HG03097 (cell line): Measurements from ENCODE around the gene SMYD3.

Source experiments
- ATAC-seq: cut with Tn5 transposase; IDR thresholded peaks from one replicate; pipeline ENCODE4 v1.9.1; 2021; ENCODE audit not compliant: unreplicated experiment, low FRiP score

SMYD3 gene

DNA sequence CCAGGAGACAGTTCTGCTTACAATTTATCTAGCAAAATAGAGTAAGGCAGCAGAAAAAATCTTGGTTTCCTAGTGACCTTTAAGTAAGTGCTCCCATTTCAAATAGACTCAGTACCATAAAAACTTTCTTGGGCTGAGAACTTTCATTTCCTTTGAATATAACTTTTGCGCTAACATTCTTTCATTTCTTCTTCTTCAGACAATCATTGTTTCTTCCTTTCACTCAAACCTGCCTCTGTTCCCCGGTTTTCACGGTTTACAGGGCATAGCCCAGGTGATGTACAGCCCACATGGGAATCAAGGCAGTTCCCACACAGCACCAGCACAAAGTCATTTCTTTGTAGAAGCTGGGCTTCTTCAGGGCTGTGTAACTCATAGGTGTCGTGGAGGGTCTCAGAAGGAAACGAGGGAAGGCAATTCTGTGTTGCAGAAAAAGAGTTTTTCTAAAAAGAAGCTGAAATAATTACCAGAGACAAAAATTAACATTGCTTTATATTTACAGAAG, 611.6 kb downstream of the SMYD3 start:
- ATAC-seq = no peak

DNA sequence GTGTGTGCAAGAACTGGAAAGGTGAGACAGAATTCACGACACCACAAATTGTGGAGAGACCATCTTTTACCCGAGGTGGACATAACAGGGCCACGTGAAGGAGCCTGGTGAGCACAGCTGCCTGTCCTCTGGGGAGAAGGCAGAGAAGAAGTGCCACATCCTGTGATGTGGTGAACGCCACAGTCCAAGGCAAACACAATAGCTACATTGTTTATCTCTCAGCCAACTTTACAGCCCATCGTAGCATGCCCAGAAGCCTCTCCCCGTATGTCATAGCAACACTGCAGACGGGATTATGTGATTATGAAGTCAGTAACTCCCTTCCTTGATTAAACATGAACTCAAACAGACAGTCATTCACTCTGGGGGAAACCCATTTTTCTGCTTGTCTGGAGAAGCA, 612.2 kb downstream of the SMYD3 start:
- ATAC-seq = no peak

- ATAC-seq = no peak
Observed at GRCh38 chr1:245893025-245893424, 614.1 kb downstream of the SMYD3 start.

DNA sequence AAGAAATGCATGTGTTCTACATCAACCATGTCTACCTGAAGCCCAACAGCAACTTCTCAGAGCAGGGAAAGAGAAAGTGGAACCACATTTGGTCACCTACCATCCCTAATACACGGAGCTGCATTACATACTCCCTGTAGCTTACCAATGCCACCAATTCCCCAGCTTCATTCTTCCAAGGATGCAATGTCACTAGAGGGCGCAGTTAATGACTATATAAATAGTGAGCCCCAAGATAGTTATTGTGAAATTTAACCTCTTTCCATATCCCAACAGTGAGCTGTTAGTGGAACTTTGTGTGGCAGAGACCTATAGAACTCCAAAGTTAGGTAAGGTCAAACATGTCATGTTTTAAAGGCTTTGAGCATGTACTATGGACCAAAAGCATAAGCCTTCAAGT, 618.3 kb downstream of the SMYD3 start:
- no peak for ATAC-seq

DNA sequence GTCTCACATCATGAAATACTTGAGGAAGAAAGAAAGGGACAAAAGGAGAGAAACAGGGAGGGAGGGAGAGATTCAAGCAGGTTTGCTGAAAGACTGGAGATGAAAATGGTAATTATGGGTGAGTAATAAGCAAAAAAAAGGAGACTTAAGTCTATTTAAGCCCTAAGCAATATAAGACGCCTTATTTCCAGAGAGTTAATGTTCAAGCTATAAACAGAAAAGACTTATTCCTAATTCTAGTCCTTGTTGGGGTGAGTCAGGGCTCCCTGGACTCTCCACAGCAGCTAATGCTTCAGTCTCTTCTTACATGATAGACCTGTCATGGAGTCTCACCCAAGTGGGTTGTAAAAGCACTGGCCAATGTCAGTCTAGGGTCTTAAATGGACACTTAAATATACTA, 619.2 kb downstream of the SMYD3 start:
- no peak for ATAC-seq

DNA sequence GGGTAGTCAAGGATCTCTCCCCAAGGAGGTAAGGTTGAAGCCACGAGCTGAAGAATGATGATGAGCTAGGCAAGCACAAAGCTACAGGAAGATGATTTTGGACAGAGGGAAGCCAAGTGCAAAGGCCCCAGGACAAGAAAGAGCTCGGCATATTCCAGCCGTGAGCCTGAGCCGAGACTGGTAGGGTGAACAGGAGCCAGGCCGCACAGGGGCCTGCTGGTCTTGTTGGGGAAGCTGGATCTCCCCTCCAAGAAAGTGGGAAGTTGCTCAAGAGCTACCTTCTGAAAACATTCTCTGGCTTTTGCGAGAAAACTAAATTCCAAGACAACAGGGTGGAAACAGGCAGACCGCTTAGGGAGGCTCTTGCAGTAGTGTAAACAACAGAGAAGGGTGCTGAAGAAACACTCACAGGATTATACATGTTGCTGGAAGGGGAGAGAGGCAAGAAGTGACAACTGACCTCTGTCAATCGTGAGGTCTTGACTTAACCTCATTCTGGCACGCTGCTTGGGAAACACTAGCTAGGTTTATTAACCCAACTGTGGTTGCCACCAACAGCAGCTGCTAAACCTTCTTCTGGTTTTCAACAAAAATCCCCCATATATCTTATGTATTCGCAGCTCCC, 625.2 kb downstream of the SMYD3 start:
- ATAC-seq = no peak

GRCh38 chr1:245880754-245881403, 626.2 kb downstream of the SMYD3 start:
- ATAC-seq = no peak

DNA sequence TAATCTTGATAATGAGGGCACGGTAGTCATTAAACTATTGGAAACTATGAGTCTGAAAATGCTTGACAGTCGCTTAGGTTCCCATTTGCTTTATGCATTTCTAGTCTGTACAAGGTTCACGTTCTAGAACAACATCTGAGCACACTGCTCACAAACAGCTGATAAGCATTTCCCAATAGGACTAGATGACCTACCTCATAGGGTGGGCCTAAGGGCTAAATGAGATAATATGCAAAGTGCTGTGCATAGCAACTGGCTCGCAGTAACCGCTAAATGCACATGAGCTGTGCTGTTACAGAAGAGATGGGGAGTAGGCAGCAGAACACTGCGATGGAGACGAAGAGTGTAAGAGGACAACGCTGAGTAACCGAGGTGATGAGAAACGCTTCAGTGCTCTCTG, 628.0 kb downstream of the SMYD3 start:
- no peak for ATAC-seq

GRCh38 chr1:245878585-245878984, 628.5 kb downstream of the SMYD3 start:
- ATAC-seq = no peak

- no peak for ATAC-seq
Observed at GRCh38 chr1:245877976-245878375, 629.1 kb downstream of the SMYD3 start.

DNA sequence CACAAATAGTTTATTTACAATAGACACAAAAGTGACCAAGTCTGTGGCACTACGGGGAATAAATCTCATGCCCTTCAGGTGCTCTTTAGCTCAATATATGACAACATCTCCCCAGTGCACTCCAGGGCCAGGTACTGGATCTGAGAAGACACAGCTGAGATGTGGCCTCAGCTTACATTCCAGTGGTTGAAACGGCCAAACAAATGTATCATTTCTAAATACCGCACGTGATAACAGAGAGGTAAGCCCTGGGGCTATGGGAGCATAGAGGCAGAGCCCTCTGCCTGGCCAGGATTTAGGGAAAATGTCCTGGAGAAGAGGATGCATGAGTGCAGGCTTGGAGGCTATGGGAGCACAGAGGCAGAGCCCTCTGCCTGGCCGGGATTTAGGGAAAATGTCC, 630.5 kb downstream of the SMYD3 start:
- no peak for ATAC-seq

- peak; percentile 70 for ATAC-seq
Observed at GRCh38 chr1:245875581-245876261, 631.4 kb downstream of the SMYD3 start.

DNA sequence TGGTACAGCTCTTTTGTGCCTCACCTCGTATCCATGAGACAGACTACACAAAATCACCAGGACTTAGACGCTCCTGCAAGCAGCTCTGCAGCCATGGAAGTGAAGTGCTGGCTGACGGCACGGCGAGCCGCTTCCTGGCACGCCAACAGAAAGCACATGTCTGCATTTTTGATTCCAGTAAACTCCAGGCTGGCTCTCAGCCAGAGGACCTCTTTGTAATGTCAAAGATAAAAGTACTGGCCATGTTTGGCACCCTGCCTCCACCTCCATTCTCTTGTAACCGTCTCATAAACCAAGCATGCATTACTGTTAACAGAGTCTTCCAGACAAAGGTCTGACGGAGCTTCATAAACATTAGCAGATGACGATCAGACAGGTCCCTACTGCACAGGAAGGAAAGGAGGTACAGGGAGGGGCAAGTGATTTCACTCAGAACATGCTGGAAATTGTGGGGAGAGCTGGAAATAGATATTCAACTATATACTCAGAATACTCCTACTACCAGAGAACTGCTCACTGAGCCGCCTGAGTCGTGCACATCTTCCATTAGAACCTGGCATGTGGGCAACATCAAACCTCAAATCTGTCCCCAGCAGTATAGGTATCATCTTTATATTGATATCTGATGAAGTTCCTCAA, 632.0 kb downstream of the SMYD3 start:
- no peak for ATAC-seq

- ATAC-seq = no peak
Observed at GRCh38 chr1:245873883-245874671, 633.0 kb downstream of the SMYD3 start.

DNA sequence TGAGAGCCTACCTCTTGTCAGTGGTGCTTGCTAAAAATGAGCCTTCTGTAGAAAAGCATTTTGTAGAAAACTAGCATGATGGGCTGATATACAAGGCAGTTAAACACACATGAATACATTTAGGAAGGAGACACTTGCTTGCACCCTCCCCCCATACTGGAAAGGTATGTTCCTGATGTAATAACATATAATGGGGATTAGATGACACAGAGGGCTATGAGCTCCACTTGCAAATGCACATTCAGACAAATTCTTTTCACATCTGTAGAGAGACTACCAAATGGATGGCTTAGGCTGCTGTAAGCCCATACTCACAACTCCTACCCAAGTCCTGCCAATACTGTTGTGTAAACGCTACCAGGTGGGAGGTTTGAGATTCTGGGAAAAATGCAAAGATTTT, 634.0 kb downstream of the SMYD3 start:
- ATAC-seq = no peak

GRCh38 chr1:245872475-245872874, 634.6 kb downstream of the SMYD3 start:
- ATAC-seq = no peak

GRCh38 chr1:245871915-245872314, 635.2 kb downstream of the SMYD3 start:
- ATAC-seq = no peak

GRCh38 chr1:245871191-245871590, 635.9 kb downstream of the SMYD3 start:
- no peak for ATAC-seq

- ATAC-seq = no peak
Observed at GRCh38 chr1:245870698-245871097, 636.4 kb downstream of the SMYD3 start.

DNA sequence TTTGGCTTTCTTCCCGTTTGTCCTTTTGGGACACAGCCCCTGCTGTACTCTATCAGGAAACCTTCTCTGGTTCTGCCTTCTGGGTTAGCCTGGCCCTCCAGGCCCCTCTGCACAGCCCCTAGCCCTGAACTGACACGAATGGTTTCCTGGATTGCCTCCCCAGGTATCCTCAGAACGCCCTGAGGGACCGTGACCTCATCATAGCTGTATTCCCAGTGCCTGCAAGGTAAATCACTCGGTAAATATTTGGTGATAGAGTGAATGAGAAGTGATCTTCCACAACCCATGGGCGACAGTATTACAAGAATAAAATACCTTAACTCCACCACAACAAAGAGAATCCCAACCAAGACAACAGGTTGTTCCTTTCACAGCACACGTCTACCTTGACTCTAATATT, 637.2 kb downstream of the SMYD3 start:
- ATAC-seq = no peak

DNA sequence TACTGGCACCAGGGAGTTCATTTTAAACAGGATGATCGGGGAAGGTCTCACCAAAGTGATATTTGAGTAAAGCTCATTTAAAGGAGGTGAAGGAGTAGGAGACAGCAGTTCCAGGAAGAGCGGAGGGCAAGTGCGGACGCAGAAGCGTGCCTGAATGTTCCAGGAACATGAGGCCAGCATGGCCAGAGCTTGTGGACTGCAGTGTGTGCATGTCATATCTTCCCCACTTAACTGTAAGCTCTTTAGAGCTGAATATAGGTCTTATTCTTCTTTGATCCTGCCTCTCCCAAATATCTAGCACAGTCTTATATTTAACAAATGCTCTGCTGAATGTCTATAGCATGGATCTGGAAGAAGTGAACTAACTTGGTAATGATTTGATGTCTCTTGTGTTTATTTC, 639.3 kb downstream of the SMYD3 start:
- no peak for ATAC-seq
